Measurements from ENCODE around the gene ARF3. TPM values are rescaled to one million over a fixed set of nuclear protein-coding genes. Genes with fewer than 3 reads are reported as not detected.

ARF3 gene
- total and polyA plus RNA-seq, 9 of the 15 experiments (the other 6 are each of a cell fraction or from before 2014, with no cell fraction given) = 5.9 to 170 (median 64.4) TPM

DNA sequence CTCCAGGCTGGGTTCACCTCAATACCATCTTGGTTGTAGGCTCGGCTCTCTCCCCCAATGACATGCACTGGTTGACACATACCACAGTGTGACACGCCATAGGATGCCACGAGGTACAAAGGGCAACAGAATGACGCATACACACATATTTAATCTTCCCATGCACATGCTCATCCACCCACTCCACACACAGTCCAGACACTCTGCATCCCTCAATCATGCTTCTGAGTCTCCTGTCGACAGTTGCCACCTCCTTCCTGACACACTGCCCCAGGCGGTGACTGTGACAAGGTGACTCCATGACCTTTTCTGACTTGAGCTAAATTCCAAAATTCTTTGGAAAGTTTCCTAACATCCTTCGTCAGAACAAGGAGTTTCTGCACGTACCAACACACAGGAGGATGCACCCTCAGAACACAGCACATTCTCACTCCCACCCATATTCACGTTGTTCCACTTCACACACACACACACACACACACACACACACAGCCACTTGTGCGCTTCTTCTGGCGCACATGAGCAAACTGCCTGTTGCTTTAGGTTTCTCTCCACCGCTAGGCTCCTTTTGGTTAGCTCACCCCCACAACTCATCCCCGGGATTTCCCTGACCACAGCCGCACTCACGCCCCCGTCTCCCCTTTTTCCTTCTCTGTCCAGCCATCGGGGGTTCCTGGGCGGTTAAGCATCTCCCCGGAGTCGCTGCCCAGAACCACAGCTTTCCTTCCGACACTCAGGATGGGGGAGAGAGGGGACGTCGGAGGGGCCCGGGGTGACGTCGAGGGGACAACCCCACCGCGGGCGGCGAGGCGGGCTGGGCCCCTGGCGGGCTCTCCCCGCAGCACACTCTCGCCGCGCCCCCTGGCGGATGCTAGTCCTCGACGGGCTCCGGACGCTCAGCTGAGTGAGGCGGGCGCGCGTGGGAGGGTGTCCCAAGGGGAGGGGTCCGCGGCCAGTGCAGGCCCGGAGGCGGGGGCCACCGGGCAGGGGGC, 20.3 kb upstream of the ARF3 start (continued):
- no peak for TF ChIP-seq ASH1L (IDR thresholded peaks at IDR 0.05; ENCODE audit: borderline replicate concordance, low read depth, partially characterized antibody)
- TF ChIP-seq CC2D1A (IDR thresholded peaks at IDR 0.05) = no peak
- TF ChIP-seq TSC22D4 (tag; IDR thresholded peaks at IDR 0.05) = no peak
- TF ChIP-seq, protein P1, sequence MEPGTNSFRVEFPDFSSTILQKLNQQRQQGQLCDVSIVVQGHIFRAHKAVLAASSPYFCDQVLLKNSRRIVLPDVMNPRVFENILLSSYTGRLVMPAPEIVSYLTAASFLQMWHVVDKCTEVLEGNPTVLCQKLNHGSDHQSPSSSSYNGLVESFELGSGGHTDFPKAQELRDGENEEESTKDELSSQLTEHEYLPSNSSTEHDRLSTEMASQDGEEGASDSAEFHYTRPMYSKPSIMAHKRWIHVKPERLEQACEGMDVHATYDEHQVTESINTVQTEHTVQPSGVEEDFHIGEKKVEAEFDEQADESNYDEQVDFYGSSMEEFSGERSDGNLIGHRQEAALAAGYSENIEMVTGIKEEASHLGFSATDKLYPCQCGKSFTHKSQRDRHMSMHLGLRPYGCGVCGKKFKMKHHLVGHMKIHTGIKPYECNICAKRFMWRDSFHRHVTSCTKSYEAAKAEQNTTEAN (CRISPR knock-in tag; IDR thresholded peaks at IDR 0.05) = no peak
- no peak for TF ChIP-seq SLC30A9 (CRISPR knock-in tag; IDR thresholded peaks at IDR 0.05)
- TF ChIP-seq TEAD2 (tag; IDR thresholded peaks at IDR 0.05) = no peak
- no peak for TF ChIP-seq FIP1L1 (IDR thresholded peaks at IDR 0.05; ENCODE audit: low read depth, low read length, poor library complexity, severe bottlenecking)
- no peak for TF ChIP-seq RFX7 (CRISPR knock-in tag; IDR thresholded peaks at IDR 0.05)
- TF ChIP-seq, protein P2, sequence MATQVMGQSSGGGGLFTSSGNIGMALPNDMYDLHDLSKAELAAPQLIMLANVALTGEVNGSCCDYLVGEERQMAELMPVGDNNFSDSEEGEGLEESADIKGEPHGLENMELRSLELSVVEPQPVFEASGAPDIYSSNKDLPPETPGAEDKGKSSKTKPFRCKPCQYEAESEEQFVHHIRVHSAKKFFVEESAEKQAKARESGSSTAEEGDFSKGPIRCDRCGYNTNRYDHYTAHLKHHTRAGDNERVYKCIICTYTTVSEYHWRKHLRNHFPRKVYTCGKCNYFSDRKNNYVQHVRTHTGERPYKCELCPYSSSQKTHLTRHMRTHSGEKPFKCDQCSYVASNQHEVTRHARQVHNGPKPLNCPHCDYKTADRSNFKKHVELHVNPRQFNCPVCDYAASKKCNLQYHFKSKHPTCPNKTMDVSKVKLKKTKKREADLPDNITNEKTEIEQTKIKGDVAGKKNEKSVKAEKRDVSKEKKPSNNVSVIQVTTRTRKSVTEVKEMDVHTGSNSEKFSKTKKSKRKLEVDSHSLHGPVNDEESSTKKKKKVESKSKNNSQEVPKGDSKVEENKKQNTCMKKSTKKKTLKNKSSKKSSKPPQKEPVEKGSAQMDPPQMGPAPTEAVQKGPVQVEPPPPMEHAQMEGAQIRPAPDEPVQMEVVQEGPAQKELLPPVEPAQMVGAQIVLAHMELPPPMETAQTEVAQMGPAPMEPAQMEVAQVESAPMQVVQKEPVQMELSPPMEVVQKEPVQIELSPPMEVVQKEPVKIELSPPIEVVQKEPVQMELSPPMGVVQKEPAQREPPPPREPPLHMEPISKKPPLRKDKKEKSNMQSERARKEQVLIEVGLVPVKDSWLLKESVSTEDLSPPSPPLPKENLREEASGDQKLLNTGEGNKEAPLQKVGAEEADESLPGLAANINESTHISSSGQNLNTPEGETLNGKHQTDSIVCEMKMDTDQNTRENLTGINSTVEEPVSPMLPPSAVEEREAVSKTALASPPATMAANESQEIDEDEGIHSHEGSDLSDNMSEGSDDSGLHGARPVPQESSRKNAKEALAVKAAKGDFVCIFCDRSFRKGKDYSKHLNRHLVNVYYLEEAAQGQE (IDR thresholded peaks at IDR 0.05; ENCODE audit: borderline replicate concordance) = no peak
- TF ChIP-seq, protein P2 (CRISPR knock-in tag; IDR thresholded peaks at IDR 0.05; ENCODE audit: low read depth) = no peak
- TF ChIP-seq, protein P3, sequence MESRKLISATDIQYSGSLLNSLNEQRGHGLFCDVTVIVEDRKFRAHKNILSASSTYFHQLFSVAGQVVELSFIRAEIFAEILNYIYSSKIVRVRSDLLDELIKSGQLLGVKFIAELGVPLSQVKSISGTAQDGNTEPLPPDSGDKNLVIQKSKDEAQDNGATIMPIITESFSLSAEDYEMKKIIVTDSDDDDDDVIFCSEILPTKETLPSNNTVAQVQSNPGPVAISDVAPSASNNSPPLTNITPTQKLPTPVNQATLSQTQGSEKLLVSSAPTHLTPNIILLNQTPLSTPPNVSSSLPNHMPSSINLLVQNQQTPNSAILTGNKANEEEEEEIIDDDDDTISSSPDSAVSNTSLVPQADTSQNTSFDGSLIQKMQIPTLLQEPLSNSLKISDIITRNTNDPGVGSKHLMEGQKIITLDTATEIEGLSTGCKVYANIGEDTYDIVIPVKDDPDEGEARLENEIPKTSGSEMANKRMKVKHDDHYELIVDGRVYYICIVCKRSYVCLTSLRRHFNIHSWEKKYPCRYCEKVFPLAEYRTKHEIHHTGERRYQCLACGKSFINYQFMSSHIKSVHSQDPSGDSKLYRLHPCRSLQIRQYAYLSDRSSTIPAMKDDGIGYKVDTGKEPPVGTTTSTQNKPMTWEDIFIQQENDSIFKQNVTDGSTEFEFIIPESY (CRISPR knock-in tag; IDR thresholded peaks at IDR 0.05) = peak; percentile 57; the same call in 1 of the 2 replicates
- TF ChIP-seq ZNF134 (CRISPR knock-in tag; conservative IDR thresholded peaks at IDR 0.05) = no peak
- TF ChIP-seq, protein P4, sequence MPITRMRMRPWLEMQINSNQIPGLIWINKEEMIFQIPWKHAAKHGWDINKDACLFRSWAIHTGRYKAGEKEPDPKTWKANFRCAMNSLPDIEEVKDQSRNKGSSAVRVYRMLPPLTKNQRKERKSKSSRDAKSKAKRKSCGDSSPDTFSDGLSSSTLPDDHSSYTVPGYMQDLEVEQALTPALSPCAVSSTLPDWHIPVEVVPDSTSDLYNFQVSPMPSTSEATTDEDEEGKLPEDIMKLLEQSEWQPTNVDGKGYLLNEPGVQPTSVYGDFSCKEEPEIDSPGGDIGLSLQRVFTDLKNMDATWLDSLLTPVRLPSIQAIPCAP (CRISPR knock-in tag; IDR thresholded peaks at IDR 0.05; ENCODE audit: borderline replicate concordance) = no peak
- TF ChIP-seq CBFA2T2 (conservative IDR thresholded peaks at IDR 0.05) = peak; percentile 37
- no peak for TF ChIP-seq WHSC1 (IDR thresholded peaks at IDR 0.05; ENCODE audit: low read length)

Measured in K562 (cell line).